ENCODE results near the gene VAMP2.

VAMP2 gene

GRCh38 chr17:8156246-8156992, 6.3 kb downstream of the VAMP2 start:
- H3K4me3 ChIP-seq (ENCODE audit: low read length) = peak overlapping the region; percentile 84
- peak; percentile 100 for DNase-seq (ENCODE audit: low read depth)
- peak; percentile 18 for TF ChIP-seq CTCF (conservative IDR thresholded peaks at IDR 0.05; ENCODE audit: low read length)

- peak overlapping the region; percentile 84 for H3K4me3 ChIP-seq (ENCODE audit: low read length)
- DNase-seq (ENCODE audit: low read depth) = no peak
- TF ChIP-seq CTCF (conservative IDR thresholded peaks at IDR 0.05; ENCODE audit: low read length) = no peak
These were observed 6.8 kb downstream of the VAMP2 start for GRCh38 chr17:8155996-8156245.

GRCh38 chr17:8155231-8155995, 7.3 kb downstream of the VAMP2 start:
- no peak for DNase-seq (ENCODE audit: low read depth)
- TF ChIP-seq CTCF (conservative IDR thresholded peaks at IDR 0.05; ENCODE audit: low read length) = no peak
- peak overlapping the region; percentile 84 for H3K4me3 ChIP-seq (ENCODE audit: low read length)

GRCh38 chr17:8154608-8155155, 8.1 kb downstream of the VAMP2 start:
- H3K4me3 ChIP-seq (ENCODE audit: low read length) = peak overlapping the region; percentile 84
- no peak for TF ChIP-seq CTCF (conservative IDR thresholded peaks at IDR 0.05; ENCODE audit: low read length)
- no peak for DNase-seq (ENCODE audit: low read depth)

GRCh38 chr17:8153957-8154607, 8.7 kb downstream of the VAMP2 start:
- TF ChIP-seq CTCF (conservative IDR thresholded peaks at IDR 0.05; ENCODE audit: low read length) = no peak
- DNase-seq (ENCODE audit: low read depth) = peak; percentile 99
- H3K4me3 ChIP-seq (ENCODE audit: low read length) = peak overlapping the region; percentile 51

- H3K4me3 ChIP-seq (ENCODE audit: low read length) = no peak overlapping the region; the same call in 1 of the 2 replicates
- peak; percentile 97 for DNase-seq (ENCODE audit: low read depth)
- no peak for TF ChIP-seq CTCF (conservative IDR thresholded peaks at IDR 0.05; ENCODE audit: low read length)
These were observed 9.2 kb downstream of the VAMP2 start for GRCh38 chr17:8153525-8153956.

Measured in AG10803 (cell line).